ENCODE measurements around the gene ZNF2.

DNA sequence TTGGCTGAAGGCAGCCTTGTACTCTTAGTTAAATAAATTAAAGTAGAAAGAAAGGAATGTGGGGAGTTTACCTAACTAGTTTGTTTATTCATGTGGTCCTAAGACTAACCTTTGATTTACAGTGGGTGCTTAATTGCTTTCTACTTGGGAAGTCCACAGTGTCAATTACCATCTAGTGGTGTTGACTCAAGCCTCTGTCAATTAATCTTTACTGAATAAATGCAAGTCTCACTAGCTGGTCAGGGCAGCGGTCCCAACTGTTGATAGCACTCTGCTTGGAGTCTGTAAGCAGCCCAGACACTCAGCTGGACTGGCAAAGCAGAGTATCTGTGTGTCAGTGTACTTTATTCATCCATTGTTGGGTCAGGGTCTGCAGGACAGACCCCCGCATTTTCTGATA is 21.8 kb upstream of the ZNF2 start:
- TF ChIP-seq, protein P1, sequence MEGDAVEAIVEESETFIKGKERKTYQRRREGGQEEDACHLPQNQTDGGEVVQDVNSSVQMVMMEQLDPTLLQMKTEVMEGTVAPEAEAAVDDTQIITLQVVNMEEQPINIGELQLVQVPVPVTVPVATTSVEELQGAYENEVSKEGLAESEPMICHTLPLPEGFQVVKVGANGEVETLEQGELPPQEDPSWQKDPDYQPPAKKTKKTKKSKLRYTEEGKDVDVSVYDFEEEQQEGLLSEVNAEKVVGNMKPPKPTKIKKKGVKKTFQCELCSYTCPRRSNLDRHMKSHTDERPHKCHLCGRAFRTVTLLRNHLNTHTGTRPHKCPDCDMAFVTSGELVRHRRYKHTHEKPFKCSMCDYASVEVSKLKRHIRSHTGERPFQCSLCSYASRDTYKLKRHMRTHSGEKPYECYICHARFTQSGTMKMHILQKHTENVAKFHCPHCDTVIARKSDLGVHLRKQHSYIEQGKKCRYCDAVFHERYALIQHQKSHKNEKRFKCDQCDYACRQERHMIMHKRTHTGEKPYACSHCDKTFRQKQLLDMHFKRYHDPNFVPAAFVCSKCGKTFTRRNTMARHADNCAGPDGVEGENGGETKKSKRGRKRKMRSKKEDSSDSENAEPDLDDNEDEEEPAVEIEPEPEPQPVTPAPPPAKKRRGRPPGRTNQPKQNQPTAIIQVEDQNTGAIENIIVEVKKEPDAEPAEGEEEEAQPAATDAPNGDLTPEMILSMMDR (IDR thresholded peaks at IDR 0.05; ENCODE audit: low read length) = no peak
- TF ChIP-seq EZH2phosphoT487 (IDR thresholded peaks at IDR 0.05; ENCODE audit: low read length) (no peak), EZH2 (optimal IDR thresholded peaks at IDR 0.05; ENCODE audit: low read depth, low read length) (no peak)
